Rectal smooth muscle tissue (tissue), 1 donor: Measurements from ENCODE around the gene SLC38A9.
"Not testable (repeated sequence)": the region's sequence is repeated elsewhere in the genome, so short reads cannot be mapped to it uniquely, and the experiment has no call there.

Experiments
- H3K27ac ChIP-seq: one replicate; pipeline ENCODE4 v1.7.0; 2013; ENCODE audit warnings: low read depth, low read length, inconsistent platforms
- H3K27me3 ChIP-seq: one replicate; pipeline ENCODE4 v1.7.0; 2013; ENCODE audit warnings: low read length; ENCODE audit not compliant: control insufficient read depth, insufficient read depth
- H3K36me3 ChIP-seq: one replicate; pipeline ENCODE4 v1.7.0; 2013; ENCODE audit warnings: low read length; ENCODE audit not compliant: control insufficient read depth, insufficient read depth
- H3K4me1 ChIP-seq: one replicate; pipeline ENCODE4 v1.7.0; 2013; ENCODE audit warnings: low read length; ENCODE audit not compliant: control insufficient read depth, insufficient read depth
- H3K4me3 ChIP-seq: one replicate; pipeline ENCODE4 v1.7.0; 2013; ENCODE audit warnings: low read length
- H3K9ac ChIP-seq: one replicate; pipeline ENCODE4 v1.7.0; 2013; ENCODE audit warnings: low read length

The SLC38A9 gene

GRCh38 chr5:55620766-55621160, 91.4 kb downstream of the SLC38A9 start:
- Histone ChIP-seq H3K9ac (no peak overlapping the region), H3K4me3 (no peak overlapping the region), H3K4me1 (peaks cover 13% of the 10 kb centered on the region), H3K36me3 (no peaks in the 10 kb centered on the region), H3K27me3 (no peaks in the 10 kb centered on the region), H3K27ac (no peak overlapping the region)

DNA sequence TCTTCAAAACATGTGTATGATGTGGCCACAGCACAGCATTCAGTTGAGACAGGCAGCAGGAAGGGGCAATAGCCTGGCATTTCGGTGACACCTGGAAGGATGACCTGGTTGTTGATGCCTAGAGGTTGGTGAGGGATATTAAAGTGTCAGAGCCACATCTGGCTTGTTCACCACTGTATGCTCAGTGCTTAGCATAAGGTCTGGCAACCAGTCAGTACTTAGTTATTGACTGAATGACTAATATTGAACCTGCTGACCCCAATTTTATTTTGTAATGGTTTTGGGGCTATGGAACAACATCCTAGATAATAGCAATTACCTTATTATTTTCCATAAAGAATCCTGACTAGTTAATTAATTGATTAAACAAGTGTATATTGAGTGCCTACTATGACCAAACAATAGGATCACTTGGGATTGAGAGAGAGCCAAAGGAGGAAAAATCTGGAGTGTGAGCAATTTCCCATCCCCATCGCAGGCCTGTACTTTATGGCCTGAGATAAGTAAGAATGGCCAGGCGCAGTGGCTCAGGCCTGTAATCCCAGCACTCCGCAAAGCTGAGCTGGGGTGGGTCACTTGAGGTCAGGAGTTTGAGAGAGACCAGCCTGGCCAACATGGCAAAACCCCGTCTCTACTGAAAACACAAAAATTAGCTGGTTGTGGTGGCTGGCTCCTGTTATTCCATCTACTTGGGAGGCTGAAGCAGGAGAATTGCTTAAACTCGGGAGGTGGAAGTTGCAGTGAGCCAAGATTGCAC, 91.9 kb downstream of the SLC38A9 start:
- H3K9ac ChIP-seq = no peak overlapping the region
- no peaks in the 10 kb centered on the region for H3K27me3 ChIP-seq
- peaks cover 9% of the 10 kb centered on the region for H3K4me1 ChIP-seq
- H3K4me3 ChIP-seq = no peak overlapping the region
- H3K36me3 ChIP-seq = no peaks in the 10 kb centered on the region
- no peak overlapping the region for H3K27ac ChIP-seq

- H3K27ac ChIP-seq = no peak overlapping the region
- H3K4me3 ChIP-seq = no peak overlapping the region
- H3K4me1 ChIP-seq = peaks cover 9% of the 10 kb centered on the region
- no peaks in the 10 kb centered on the region for H3K36me3 ChIP-seq
- H3K9ac ChIP-seq = no peak overlapping the region
- H3K27me3 ChIP-seq = no peaks in the 10 kb centered on the region
These were observed 93.8 kb downstream of the SLC38A9 start for GRCh38 chr5:55618318-55618717.

- Histone ChIP-seq H3K4me1 (no peaks in the 10 kb centered on the region), H3K36me3 (no peaks in the 10 kb centered on the region), H3K9ac (no peak overlapping the region), H3K4me3 (no peak overlapping the region), H3K27me3 (no peaks in the 10 kb centered on the region), H3K27ac (no peak overlapping the region)
These were observed 98.8 kb downstream of the SLC38A9 start for GRCh38 chr5:55613112-55613868.

- Histone ChIP-seq H3K4me1 (no peaks in the 10 kb centered on the region), H3K27ac (no peak overlapping the region), H3K27me3 (no peaks in the 10 kb centered on the region)
These were observed 101.6 kb downstream of the SLC38A9 start for GRCh38 chr5:55610542-55610941.

DNA sequence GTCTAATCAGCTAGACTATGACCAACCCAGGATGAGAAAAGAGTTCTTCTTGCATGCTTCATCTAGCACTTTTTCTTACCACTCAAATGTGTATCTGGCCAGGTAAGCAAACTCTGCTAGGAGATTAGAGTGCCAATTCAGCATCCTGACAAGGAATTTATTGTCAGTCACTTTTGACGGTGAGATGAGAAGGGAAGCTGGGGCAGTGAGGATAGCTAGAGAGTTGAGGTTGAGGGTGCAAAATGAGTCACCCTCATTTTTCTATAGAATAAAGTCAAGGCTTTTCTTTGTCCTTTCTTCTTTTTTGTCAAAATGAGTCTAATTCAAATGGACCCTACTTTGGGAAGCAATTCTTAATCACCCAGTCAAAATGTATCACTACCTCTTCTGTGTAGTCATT, 102.7 kb downstream of the SLC38A9 start:
- H3K4me1 ChIP-seq = peaks cover 2% of the 10 kb centered on the region
- H3K27ac ChIP-seq = no peak overlapping the region
- H3K36me3 ChIP-seq = no peaks in the 10 kb centered on the region
- no peak overlapping the region for H3K4me3 ChIP-seq
- no peak overlapping the region for H3K9ac ChIP-seq
- no peaks in the 10 kb centered on the region for H3K27me3 ChIP-seq

More at GRCh38 chr5:55610542-55610941, 101.6 kb downstream of the SLC38A9 start:
- Histone ChIP-seq H3K4me3 (no peak overlapping the region), H3K9ac (no peak overlapping the region), H3K36me3 (no peaks in the 10 kb centered on the region)

DNA sequence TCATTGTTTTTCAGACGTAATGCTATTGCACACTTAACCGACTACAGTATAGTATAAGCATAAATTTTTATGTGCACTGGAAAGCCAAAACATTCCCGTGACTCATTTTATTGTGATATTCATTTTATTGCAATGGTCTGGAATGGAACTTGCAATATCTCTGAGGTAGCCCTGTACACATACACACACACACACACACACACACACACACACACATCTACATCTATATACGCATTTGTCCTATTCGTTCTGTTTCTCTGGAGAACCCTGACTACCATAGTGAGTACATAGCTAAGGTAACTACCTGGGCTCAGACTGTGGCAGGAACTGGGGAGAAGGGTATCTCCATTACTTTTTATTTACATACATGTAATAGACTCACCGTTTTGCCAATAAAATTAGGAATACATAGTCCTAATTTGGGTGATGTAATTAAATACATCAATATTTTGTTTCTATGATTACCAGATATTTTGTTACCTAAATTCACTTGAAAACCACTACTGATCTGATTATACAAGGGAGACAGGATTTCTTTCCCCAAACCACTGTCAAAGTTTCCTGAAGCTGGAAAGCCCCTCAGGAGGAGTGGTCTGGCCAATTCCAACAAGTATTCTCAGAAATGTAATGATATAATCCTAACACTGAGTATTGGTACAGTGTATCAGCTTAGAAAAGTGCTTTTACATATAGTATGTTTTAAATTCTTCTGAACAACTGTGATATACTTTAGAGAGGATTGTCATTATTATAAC, 103.4 kb downstream of the SLC38A9 start:
- H3K9ac ChIP-seq = no peak overlapping the region
- H3K4me1 ChIP-seq = peaks cover 8% of the 10 kb centered on the region
- no peaks in the 10 kb centered on the region for H3K36me3 ChIP-seq
- H3K4me3 ChIP-seq = no peak overlapping the region
- no peak overlapping the region for H3K27ac ChIP-seq
- no peaks in the 10 kb centered on the region for H3K27me3 ChIP-seq

DNA sequence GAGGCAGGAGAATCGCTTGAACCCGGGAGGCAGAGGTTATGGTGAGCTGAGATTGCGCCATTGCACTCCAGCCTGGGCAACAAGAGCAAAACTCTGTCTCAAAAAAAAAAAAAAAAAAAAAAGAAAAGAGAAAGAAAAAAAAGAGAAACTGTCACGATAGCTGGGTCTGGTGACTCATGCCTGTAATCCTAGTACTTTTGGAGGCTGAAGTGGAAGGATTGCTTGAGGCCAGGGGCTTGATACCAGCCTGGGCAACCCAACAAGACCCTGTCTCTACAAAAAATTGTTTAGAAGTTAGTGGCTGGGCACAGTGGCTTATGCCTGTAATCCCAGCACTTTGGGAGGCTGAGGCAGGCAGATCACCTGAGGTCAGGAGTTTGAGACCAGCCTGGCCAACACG, 104.8 kb downstream of the SLC38A9 start:
- not testable (repeated sequence) for H3K36me3 ChIP-seq, H3K27me3 ChIP-seq, H3K4me3 ChIP-seq, H3K9ac ChIP-seq, H3K27ac ChIP-seq
- H3K4me1 ChIP-seq = peaks cover 17% of the 10 kb centered on the region

DNA sequence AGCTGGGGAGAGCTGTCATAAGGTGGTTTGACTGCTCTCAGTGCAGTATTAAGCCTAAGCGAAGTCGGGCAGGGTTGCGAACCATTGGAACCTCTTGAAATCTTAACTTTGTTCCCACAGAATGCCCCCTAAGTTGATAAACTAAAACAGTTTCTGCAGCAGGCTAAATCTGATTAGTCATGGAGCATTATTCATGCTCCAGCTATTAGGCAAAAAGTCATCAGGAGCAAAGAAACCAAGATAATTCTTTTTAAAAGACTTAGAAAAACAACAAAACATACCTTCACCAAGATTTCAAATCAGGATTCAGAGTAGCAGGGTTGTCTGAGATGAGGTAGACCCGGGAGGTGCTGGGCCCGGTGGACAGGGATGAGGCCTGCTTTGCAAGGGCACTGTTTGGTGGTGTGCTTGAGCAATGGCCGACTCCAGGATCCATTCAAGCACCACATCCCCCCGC, 107.5 kb downstream of the SLC38A9 start:
- H3K36me3 ChIP-seq = no peaks in the 10 kb centered on the region
- peak overlapping the region; percentile 41 for H3K27ac ChIP-seq
- no peaks in the 10 kb centered on the region for H3K27me3 ChIP-seq
- H3K4me1 ChIP-seq = peaks cover 43% of the 10 kb centered on the region
- H3K9ac ChIP-seq = no peak overlapping the region
- H3K4me3 ChIP-seq = no peak overlapping the region

GRCh38 chr5:55603922-55604321, 108.2 kb downstream of the SLC38A9 start:
- Histone ChIP-seq H3K27me3 (no peaks in the 10 kb centered on the region), H3K4me1 (peaks cover 45% of the 10 kb centered on the region), H3K36me3 (no peaks in the 10 kb centered on the region), H3K9ac (no peak overlapping the region), H3K27ac (peak overlapping the region; percentile 53), H3K4me3 (no peak overlapping the region)

- H3K4me1 ChIP-seq = peaks cover 61% of the 10 kb centered on the region
- H3K9ac ChIP-seq = no peak overlapping the region
- no peaks in the 10 kb centered on the region for H3K27me3 ChIP-seq
- H3K36me3 ChIP-seq = no peaks in the 10 kb centered on the region
- peak overlapping the region; percentile 21 for H3K4me3 ChIP-seq
- peak overlapping the region; percentile 93 for H3K27ac ChIP-seq
These were observed 110.5 kb downstream of the SLC38A9 start for GRCh38 chr5:55601628-55602027.

GRCh38 chr5:55601204-55601618, 110.9 kb downstream of the SLC38A9 start:
- H3K4me3 ChIP-seq = no peak overlapping the region
- H3K9ac ChIP-seq = no peak overlapping the region
- peak overlapping the region; percentile 93 for H3K27ac ChIP-seq
- H3K4me1 ChIP-seq = peaks cover 61% of the 10 kb centered on the region
- H3K36me3 ChIP-seq = no peaks in the 10 kb centered on the region
- H3K27me3 ChIP-seq = no peaks in the 10 kb centered on the region
